Thyroid gland (tissue), 4 donors: ENCODE results near the gene ROCK2.

Source experiments
- CTCF ChIP-seq, 6 experiments: fragments of 200-600 bp in 3 of 6; fragments of 450-650 bp in 3 of 6; sonication (generic) in 3 of 6; IDR thresholded peaks; one replicate each; pipeline ENCODE4 v1.5.1; 2016 to 2019; ENCODE audit warnings: antibody characterized with exemption in 6 of 6, mild to moderate bottlenecking in 2 of 6, inconsistent platforms in 1 of 6, moderate library complexity in 1 of 6
- POLR2A ChIP-seq, 2 donors: fragments of 450-650 bp; IDR thresholded peaks; one replicate each; pipeline ENCODE4 v1.6.1; 2017; ENCODE audit warnings: antibody characterized with exemption in 2 of 2, mild to moderate bottlenecking in 2 of 2, moderate library complexity in 1 of 2

- TF ChIP-seq CTCF (IDR thresholded peaks at IDR 0.05) (no peak), POLR2A (IDR thresholded peaks at IDR 0.05) (no peak)
Measured at GRCh38 chr2:11187731-11188130, 156.7 kb downstream of the ROCK2 start.
